Adrenal gland (tissue), 5 donors: ENCODE data around the gene HOXC13.

ENCODE experiments used
- CTCF ChIP-seq, 6 experiments: fragments of 450-650 bp in 4 of 6; fragments of 200-600 bp in 2 of 6; sonication (generic) in 1 of 6; IDR thresholded peaks; 1 replicate in 5 of 6; 2 replicates in 1 of 6; pipeline versions ENCODE4 v1.5.1 to v1.8.0; 2016 to 2021; ENCODE audit warnings: antibody characterized with exemption in 6 of 6, mild to moderate bottlenecking in 2 of 6, moderate library complexity in 1 of 6
- POLR2A ChIP-seq, 2 donors: fragments of 450-650 bp; IDR thresholded peaks; one replicate each; pipeline ENCODE4 v1.6.1; 2017; ENCODE audit warnings: antibody characterized with exemption in 2 of 2, mild to moderate bottlenecking in 2 of 2, moderate library complexity in 1 of 2
- donor health status: DM: no; HTN: no; CAD: no.

- TF ChIP-seq CTCF (IDR thresholded peaks at IDR 0.05): no peak
- no peak for TF ChIP-seq POLR2A (IDR thresholded peaks at IDR 0.05)
Observed at GRCh38 chr12:53956251-53956887, 17.7 kb downstream of the HOXC13 start.
